HepG2 (cell line): ENCODE data around the gene LIF. TPM values are rescaled to one million over a fixed set of nuclear protein-coding genes. Genes with fewer than 3 reads are reported as not detected.
A peak's percentile ranks its signal among the peaks of the same experiment; 100 is the strongest.

Experiments used
- ARID2 ChIP-seq: sonication (generic); formaldehyde crosslinking; IDR thresholded peaks from 2 replicates; pipeline ENCODE4 v1.8.1; 2022; ENCODE audit warnings: mild to moderate bottlenecking, missing genetic modification reagents, borderline replicate concordance
- CHCHD3 ChIP-seq: sonication (generic); formaldehyde crosslinking; IDR thresholded peaks from 2 replicates; pipeline ENCODE4 v1.8.0; 2022; ENCODE audit warnings: mild to moderate bottlenecking, missing genetic modification reagents, moderate library complexity
- GATAD2A ChIP-seq: IDR thresholded peaks from 2 replicates; pipeline ENCODE4 v1.6.1; 2016
- HMGXB4 ChIP-seq, 2 experiments: sonication (generic) in 1 of 2; formaldehyde crosslinking in 1 of 2; IDR thresholded peaks; 2 replicates each; pipeline versions ENCODE4 v1.4.0 to v1.6.1; 2018 to 2020; ENCODE audit warnings: missing genetic modification reagents in 2 of 2, borderline replicate concordance in 1 of 2, low read depth in 1 of 2, mild to moderate bottlenecking in 1 of 2, missing biosample characterization in 1 of 2
- KDM1A ChIP-seq: IDR thresholded peaks from 2 replicates; pipeline ENCODE4 v1.6.1; 2016; ENCODE audit warnings: missing compliant biosample characterization
- KDM2A ChIP-seq: sonication (generic); formaldehyde crosslinking; IDR thresholded peaks from 2 replicates; pipeline ENCODE4 v1.4.0; 2020; ENCODE audit warnings: low read depth, missing genetic modification reagents, borderline replicate concordance
- NFIC ChIP-seq: IDR thresholded peaks from 2 replicates; pipeline ENCODE4 v1.6.1; 2012; ENCODE audit warnings: mild to moderate bottlenecking, low read length, inconsistent platforms
- NONO ChIP-seq, 2 experiments: fragments of 450-650 bp in 1 of 2; sonication (generic) in 1 of 2; formaldehyde crosslinking in 1 of 2; IDR thresholded peaks in 1 of 2; conservative IDR thresholded peaks in 1 of 2; 2 replicates each; pipeline versions ENCODE4 v1.6.1 to v1.8.0; 2017 to 2022; ENCODE audit warnings: mild to moderate bottlenecking in 1 of 2, missing genetic modification reagents in 1 of 2, moderate library complexity in 1 of 2
- RAD21 ChIP-seq: fragments of 450-650 bp; formaldehyde crosslinking; IDR thresholded peaks from 2 replicates; pipeline ENCODE4 v1.5.0; 2020; ENCODE audit warnings: mild to moderate bottlenecking
- REPIN1 ChIP-seq: sonication (generic); formaldehyde crosslinking; IDR thresholded peaks from 2 replicates; pipeline ENCODE4 v1.8.0; 2022; ENCODE audit warnings: missing genetic modification reagents, low read depth, mild to moderate bottlenecking, borderline replicate concordance
- ZBTB38 ChIP-seq: sonication (generic); formaldehyde crosslinking; IDR thresholded peaks from 2 replicates; pipeline ENCODE4 v1.5.1; 2020; ENCODE audit warnings: mild to moderate bottlenecking, missing genetic modification reagents
- ZBTB43 ChIP-seq: sonication (generic); formaldehyde crosslinking; conservative IDR thresholded peaks from 2 replicates; pipeline ENCODE4 v1.4.0; 2020; ENCODE audit warnings: missing genetic modification reagents
- ZMAT3 ChIP-seq: sonication (generic); formaldehyde crosslinking; conservative IDR thresholded peaks from 2 replicates; pipeline ENCODE4 v1.7.0; 2021; ENCODE audit warnings: missing genetic modification reagents
- ZNF280B ChIP-seq: sonication (generic); formaldehyde crosslinking; IDR thresholded peaks from 2 replicates; pipeline ENCODE4 v1.5.0; 2020; ENCODE audit warnings: missing genetic modification reagents, mild to moderate bottlenecking, borderline replicate concordance
- ZNF317 ChIP-seq: sonication (generic); formaldehyde crosslinking; IDR thresholded peaks from 2 replicates; pipeline ENCODE4 v1.5.0; 2020; ENCODE audit warnings: mild to moderate bottlenecking, missing genetic modification reagents
- ZNF691 ChIP-seq: sonication (generic); formaldehyde crosslinking; IDR thresholded peaks from 2 replicates; pipeline ENCODE4 v1.4.0; 2020; ENCODE audit warnings: missing genetic modification reagents, low read depth, mild to moderate bottlenecking, borderline replicate concordance
- ZNF761 ChIP-seq: sonication (generic); formaldehyde crosslinking; conservative IDR thresholded peaks from 2 replicates; pipeline ENCODE4 v1.4.0; 2020; ENCODE audit warnings: mild to moderate bottlenecking, missing genetic modification reagents
- ZZZ3 ChIP-seq: sonication (generic); formaldehyde crosslinking; IDR thresholded peaks from 2 replicates; pipeline ENCODE4 v1.4.0; 2020; ENCODE audit warnings: missing genetic modification reagents, mild to moderate bottlenecking, borderline replicate concordance
- polyA plus RNA-seq, 8 experiments: library from polyadenylated mRNA; depleted of rRNA in 3 of 8; stranded (reverse) in 7 of 8; unstranded in 1 of 8; fragments of >200 nt; fragmentation: Illumina TruSeq in 4 of 8; extraction: Trizol in 4 of 8; gene quantifications; 2 replicates each; pipeline versions ENCODE4 v1.2.1 to v1.2.3, GENCODE V29; 2011 to 2016; ENCODE audit warnings: low read depth in 4 of 8, missing spikeins in 1 of 8, mixed read lengths in 1 of 8; ENCODE audit not compliant: insufficient read depth in 1 of 8
- total RNA-seq, 5 experiments: library from RNA; depleted of rRNA; stranded (reverse); fragments of >200 nt; fragmentation: Illumina TruSeq; extraction: Trizol; gene quantifications; 2 replicates each; pipeline ENCODE4 v1.2.3, GENCODE V29; 2016; ENCODE audit warnings: low read depth in 1 of 5
- TF ChIP-seq, protein P1 (sequence below): sonication (generic); formaldehyde crosslinking; IDR thresholded peaks from 2 replicates; pipeline ENCODE4 v1.4.0; 2020; ENCODE audit warnings: missing genetic modification reagents
- TF ChIP-seq, protein P2 (sequence below): IDR thresholded peaks from 2 replicates; pipeline ENCODE4 v1.6.1; 2016; ENCODE audit warnings: mild to moderate bottlenecking

The LIF gene
- total and polyA plus RNA-seq, 2 of the 13 experiments (the other 11 are each of a cell fraction or from before 2014, with no cell fraction given): 3.6 to 8.5 TPM

- no peak for TF ChIP-seq ZBTB43 (CRISPR knock-in tag)
- no peak for TF ChIP-seq ZMAT3
- no peak for TF ChIP-seq ZNF761 (CRISPR knock-in tag)
- peak; percentile 52 for TF ChIP-seq RAD21
- TF ChIP-seq, protein P1, sequence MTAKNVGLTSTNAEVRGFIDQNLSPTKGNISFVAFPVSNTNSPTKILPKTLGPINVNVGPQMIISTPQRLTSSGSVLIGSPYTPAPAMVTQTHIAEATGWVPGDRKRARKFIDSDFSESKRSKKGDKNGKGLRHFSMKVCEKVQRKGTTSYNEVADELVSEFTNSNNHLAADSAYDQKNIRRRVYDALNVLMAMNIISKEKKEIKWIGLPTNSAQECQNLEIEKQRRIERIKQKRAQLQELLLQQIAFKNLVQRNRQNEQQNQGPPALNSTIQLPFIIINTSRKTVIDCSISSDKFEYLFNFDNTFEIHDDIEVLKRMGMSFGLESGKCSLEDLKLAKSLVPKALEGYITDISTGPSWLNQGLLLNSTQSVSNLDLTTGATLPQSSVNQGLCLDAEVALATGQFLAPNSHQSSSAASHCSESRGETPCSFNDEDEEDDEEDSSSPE (CRISPR knock-in tag): 0 out of 2 replicates have a peak, but pooled peaks have one; percentile 38
- TF ChIP-seq ZZZ3 (CRISPR knock-in tag): no peak
- TF ChIP-seq NONO (IDR thresholded peaks at IDR 0.05): no peak
- no peak for TF ChIP-seq NONO (CRISPR knock-in tag; conservative IDR thresholded peaks at IDR 0.05)
- TF ChIP-seq ARID2: no peak
- no peak for TF ChIP-seq REPIN1 (CRISPR knock-in tag)
- no peak for TF ChIP-seq NFIC
- TF ChIP-seq, protein P2, sequence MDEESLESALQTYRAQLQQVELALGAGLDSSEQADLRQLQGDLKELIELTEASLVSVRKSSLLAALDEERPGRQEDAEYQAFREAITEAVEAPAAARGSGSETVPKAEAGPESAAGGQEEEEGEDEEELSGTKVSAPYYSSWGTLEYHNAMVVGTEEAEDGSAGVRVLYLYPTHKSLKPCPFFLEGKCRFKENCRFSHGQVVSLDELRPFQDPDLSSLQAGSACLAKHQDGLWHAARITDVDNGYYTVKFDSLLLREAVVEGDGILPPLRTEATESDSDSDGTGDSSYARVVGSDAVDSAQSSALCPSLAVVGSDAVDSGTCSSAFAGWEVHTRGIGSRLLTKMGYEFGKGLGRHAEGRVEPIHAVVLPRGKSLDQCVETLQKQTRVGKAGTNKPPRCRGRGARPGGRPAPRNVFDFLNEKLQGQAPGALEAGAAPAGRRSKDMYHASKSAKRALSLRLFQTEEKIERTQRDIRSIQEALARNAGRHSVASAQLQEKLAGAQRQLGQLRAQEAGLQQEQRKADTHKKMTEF (CRISPR knock-in tag): peak; percentile 33; the same call in 1 of the 2 replicates
- TF ChIP-seq GATAD2A (CRISPR knock-in tag): no peak
- no peak for TF ChIP-seq ZNF280B
- no peak for TF ChIP-seq CHCHD3 (CRISPR knock-in tag)
- no peak for TF ChIP-seq ZNF317
- peak; percentile 16; the same call in 1 of the 2 replicates for TF ChIP-seq ZBTB38 (CRISPR knock-in tag)
- TF ChIP-seq KDM2A (CRISPR knock-in tag): peak; percentile 77; the same call in 1 of the 2 replicates
- TF ChIP-seq KDM1A: no peak
- no peak for TF ChIP-seq ZNF691
- 0 out of 4 replicates have a peak, but pooled peaks of 1 of the 2 experiments have one; percentile 49 for TF ChIP-seq HMGXB4 (CRISPR knock-in tag; IDR thresholded peaks at IDR 0.05; ENCODE audit: borderline replicate concordance in 1 of 2, low read depth in 1 of 2)
Observed at GRCh38 chr22:30262917-30263741, 16.6 kb upstream of the LIF start (continued).
